ENCODE results near the gene SH2D4B. TPM values are rescaled to one million over a fixed set of nuclear protein-coding genes. Genes with fewer than 3 reads are reported as not detected.

The SH2D4B gene
- total and polyA plus RNA-seq, 2 of the 13 experiments (the other 11 are each of a cell fraction or from before 2014, with no cell fraction given), result not detected

- ATAC-seq (peak; percentile 65; the same call in 2 of the 3 replicates), FAIRE-seq (no peak), DNase-seq (ENCODE audit: low spot score) (peak; percentile 13)
- Histone ChIP-seq H3K36me3 (replicated peaks in 1 of 2; ENCODE audit: control insufficient read depth in 1 of 2, insufficient read depth in 2 of 2, low read length in 2 of 2) (no peaks in the 10 kb centered on the region), H3K27ac (ENCODE audit: extremely low read length, insufficient read depth, low read length) (no peak overlapping the region), H3K9me3 (ENCODE audit: low read length) (no peaks in the 10 kb centered on the region), H3K4me2 (ENCODE audit: low read depth, low read length) (no peak overlapping the region), H4K20me1 (ENCODE audit: insufficient read depth, low read length) (no peaks in the 10 kb centered on the region), H3K4me3 (replicated peaks in 1 of 3; ENCODE audit: insufficient read depth in 1 of 3, low read depth in 2 of 3, low read length in 3 of 3) (no peak overlapping the region), H2AFZ (ENCODE audit: low read length) (no peak overlapping the region), H3K79me2 (ENCODE audit: insufficient read depth, low read length) (no peaks in the 10 kb centered on the region), H3K4me1 (ENCODE audit: insufficient read depth, low read length) (peaks cover 24% of the 10 kb centered on the region), H3K9ac (ENCODE audit: insufficient read depth, low read depth, low read length) (no peak overlapping the region), H3K27me3 (ENCODE audit: control insufficient read depth in 1 of 2, insufficient read depth in 2 of 2, low read length in 2 of 2) (no peaks in the 10 kb centered on the region)
- no TSS peak for BruUV-seq (replicated peaks)
- WGBS (ENCODE audit: low lambda C conversion rate), result 1% methylated on average over 4 of the region's 4 CpGs
- TF ChIP-seq ZBTB20 (CRISPR knock-in tag; IDR thresholded peaks at IDR 0.05; ENCODE audit: borderline replicate concordance, low read depth) (peak; percentile 57; the same call in 1 of the 2 replicates), FOXA1 (IDR thresholded peaks at IDR 0.05) (no peak), FOXA1 (CRISPR knock-in tag; IDR thresholded peaks at IDR 0.05) (0 out of 2 replicates have a peak, but pooled peaks have one; percentile 24)
- TF ChIP-seq, protein P1, sequence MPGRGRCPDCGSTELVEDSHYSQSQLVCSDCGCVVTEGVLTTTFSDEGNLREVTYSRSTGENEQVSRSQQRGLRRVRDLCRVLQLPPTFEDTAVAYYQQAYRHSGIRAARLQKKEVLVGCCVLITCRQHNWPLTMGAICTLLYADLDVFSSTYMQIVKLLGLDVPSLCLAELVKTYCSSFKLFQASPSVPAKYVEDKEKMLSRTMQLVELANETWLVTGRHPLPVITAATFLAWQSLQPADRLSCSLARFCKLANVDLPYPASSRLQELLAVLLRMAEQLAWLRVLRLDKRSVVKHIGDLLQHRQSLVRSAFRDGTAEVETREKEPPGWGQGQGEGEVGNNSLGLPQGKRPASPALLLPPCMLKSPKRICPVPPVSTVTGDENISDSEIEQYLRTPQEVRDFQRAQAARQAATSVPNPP (CRISPR knock-in tag; IDR thresholded peaks at IDR 0.05), result no peak
- ChIA-PET CTCF (ENCODE audit: low intra/inter-chr PET ratio, low total read pairs) (no interaction called here), POLR2A (no interaction called here)
- intact Hi-C loops (cut with micrococcal nuclease; ENCODE audit: unreplicated experiment) (no loop called here), in situ Hi-C loops (cut with HindIII; ENCODE audit: extremely low pct_ligation_motif_present, low pct_unique_long_range_greater_than_20kb) (no loop called here)
These were observed 147.7 kb downstream of the SH2D4B start for GRCh38 chr10:80685355-80685754.

DNA sequence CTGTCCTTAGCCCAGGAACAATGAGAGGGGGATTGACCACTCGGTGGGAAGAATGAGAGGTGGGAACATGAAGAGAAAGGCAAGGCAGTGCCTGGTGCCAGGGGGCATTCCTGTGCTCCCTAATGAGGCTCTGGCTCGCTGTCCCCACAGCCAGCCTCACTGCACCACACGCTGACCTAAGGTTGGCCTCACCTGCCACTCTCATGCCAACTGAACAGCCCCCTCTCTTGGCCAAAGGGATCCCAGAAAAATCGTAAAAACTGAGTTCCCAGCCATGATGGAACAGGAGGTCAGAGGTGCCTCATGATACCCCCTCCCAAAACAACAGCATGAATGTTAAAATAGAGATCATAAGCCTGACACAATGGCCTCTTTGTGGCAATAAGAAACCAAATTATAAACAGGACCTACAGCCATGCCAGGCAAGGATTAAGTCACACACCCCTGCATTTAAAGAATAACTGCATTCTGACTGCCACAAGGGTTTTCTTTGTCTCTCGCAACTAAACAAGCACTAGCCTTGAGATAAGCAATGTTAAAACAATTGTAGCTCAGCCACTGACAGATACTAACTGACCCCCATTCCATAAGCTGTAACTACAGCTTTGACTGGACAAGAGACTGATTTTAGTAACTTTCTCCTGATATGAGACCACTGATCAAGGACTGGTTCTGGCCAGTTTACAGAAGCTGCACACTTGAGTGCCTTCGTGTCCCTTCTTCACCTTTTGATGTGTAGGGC lies 149.2 kb downstream of the SH2D4B start:
- intact Hi-C loops (cut with micrococcal nuclease; ENCODE audit: unreplicated experiment), result no loop called here
- BruUV-seq (replicated peaks), result no TSS peak
- H3K4me3 ChIP-seq (replicated peaks in 1 of 3; ENCODE audit: insufficient read depth in 1 of 3, low read depth in 2 of 3, low read length in 3 of 3), result no peak overlapping the region
- no peak overlapping the region for H2AFZ ChIP-seq (ENCODE audit: low read length)
- peak; percentile 16 for DNase-seq (ENCODE audit: low spot score)
- ChIA-PET CTCF (ENCODE audit: low intra/inter-chr PET ratio, low total read pairs) (interaction anchor here (1.5 kb wide), 1 partner anchor 24 kb away, joined by 3 read pairs; no protein-coding TSS in a partner anchor), POLR2A (no interaction called here)
- H3K4me1 ChIP-seq (ENCODE audit: insufficient read depth, low read length), result peaks cover 24% of the 10 kb centered on the region
- H3K9ac ChIP-seq (ENCODE audit: insufficient read depth, low read depth, low read length), result no peak overlapping the region
- FAIRE-seq, result no peak
- no peak; the same call in 2 of the 3 replicates for ATAC-seq
- H3K27ac ChIP-seq (ENCODE audit: extremely low read length, insufficient read depth, low read length), result no peak overlapping the region
- H3K27me3 ChIP-seq (ENCODE audit: control insufficient read depth in 1 of 2, insufficient read depth in 2 of 2, low read length in 2 of 2), result no peaks in the 10 kb centered on the region
- in situ Hi-C loops (cut with HindIII; ENCODE audit: extremely low pct_ligation_motif_present, low pct_unique_long_range_greater_than_20kb), result no loop called here
- H3K79me2 ChIP-seq (ENCODE audit: insufficient read depth, low read length), result no peaks in the 10 kb centered on the region
- no peak overlapping the region for H3K4me2 ChIP-seq (ENCODE audit: low read depth, low read length)
- TF ChIP-seq, protein P2, sequence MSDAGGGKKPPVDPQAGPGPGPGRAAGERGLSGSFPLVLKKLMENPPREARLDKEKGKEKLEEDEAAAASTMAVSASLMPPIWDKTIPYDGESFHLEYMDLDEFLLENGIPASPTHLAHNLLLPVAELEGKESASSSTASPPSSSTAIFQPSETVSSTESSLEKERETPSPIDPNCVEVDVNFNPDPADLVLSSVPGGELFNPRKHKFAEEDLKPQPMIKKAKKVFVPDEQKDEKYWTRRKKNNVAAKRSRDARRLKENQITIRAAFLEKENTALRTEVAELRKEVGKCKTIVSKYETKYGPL (CRISPR knock-in tag; IDR thresholded peaks at IDR 0.05), result no peak
- TF ChIP-seq SOX13 (IDR thresholded peaks at IDR 0.05) (no peak), SOX13 (CRISPR knock-in tag; conservative IDR thresholded peaks at IDR 0.05 in 1 of 2, IDR thresholded peaks at IDR 0.05 in 1 of 2) (peak in 1 of 2 experiments; percentile 61; a peak in 2 of 4 replicates), ZNF709 (CRISPR knock-in tag; IDR thresholded peaks at IDR 0.05) (no peak), ZNF124 (CRISPR knock-in tag; IDR thresholded peaks at IDR 0.05) (no peak), CTCF (CRISPR knock-in tag; IDR thresholded peaks at IDR 0.05) (peak; percentile 20; the same call in 1 of the 2 replicates)
- no peaks in the 10 kb centered on the region for H3K36me3 ChIP-seq (replicated peaks in 1 of 2; ENCODE audit: control insufficient read depth in 1 of 2, insufficient read depth in 2 of 2, low read length in 2 of 2)
- WGBS (ENCODE audit: low lambda C conversion rate), result 0% methylated on average over 4 of the region's 6 CpGs
- H4K20me1 ChIP-seq (ENCODE audit: insufficient read depth, low read length), result no peaks in the 10 kb centered on the region
- no peaks in the 10 kb centered on the region for H3K9me3 ChIP-seq (ENCODE audit: low read length)

Data from HepG2 (cell line).